ENCODE measurements around the gene WIPI1. TPM values are rescaled to one million over a fixed set of nuclear protein-coding genes. Genes with fewer than 3 reads are reported as not detected.
"Not testable (repeated sequence)": the region's sequence is repeated elsewhere in the genome, so short reads cannot be mapped to it uniquely, and the experiment has no call there.

WIPI1 gene
- total RNA-seq, 1 donor from 2014 or later = 14.1 TPM

- H3K9me3 Mint-ChIP-seq = peaks cover 7% of the 10 kb centered on the region
- H3K27me3 Mint-ChIP-seq (ENCODE audit: low read depth) = no peaks in the 10 kb centered on the region
- peaks cover 26% of the 10 kb centered on the region for H3K36me3 Mint-ChIP-seq (ENCODE audit: low read depth)
- H3K4me3 Mint-ChIP-seq = no peak overlapping the region
- no peak for TF ChIP-seq CTCF (conservative IDR thresholded peaks at IDR 0.05)
- peaks cover 13% of the 10 kb centered on the region for H3K4me1 Mint-ChIP-seq
- no peak overlapping the region for H3K27ac Mint-ChIP-seq (ENCODE audit: unreplicated experiment)
- DNase-seq (ENCODE audit: low read depth, low spot score) = no peak
Measured at GRCh38 chr17:68418876-68419275, 38.4 kb downstream of the WIPI1 start.

GRCh38 chr17:68417317-68417716 is 40.0 kb downstream of the WIPI1 start:
- H3K27ac Mint-ChIP-seq (ENCODE audit: unreplicated experiment) = no peak overlapping the region
- H3K9me3 Mint-ChIP-seq = peaks cover 7% of the 10 kb centered on the region
- H3K4me1 Mint-ChIP-seq = peaks cover 14% of the 10 kb centered on the region
- no peak for DNase-seq (ENCODE audit: low read depth, low spot score)
- TF ChIP-seq CTCF (conservative IDR thresholded peaks at IDR 0.05) = no peak
- peaks cover 27% of the 10 kb centered on the region for H3K36me3 Mint-ChIP-seq (ENCODE audit: low read depth)
- no peak overlapping the region for H3K4me3 Mint-ChIP-seq
- no peaks in the 10 kb centered on the region for H3K27me3 Mint-ChIP-seq (ENCODE audit: low read depth)

GRCh38 chr17:68414901-68415300 is 42.4 kb downstream of the WIPI1 start:
- Mint-ChIP-seq H3K4me3 (peak overlapping the region; percentile 97), H3K36me3 (ENCODE audit: low read depth) (peaks cover 18% of the 10 kb centered on the region), H3K4me1 (peaks cover 14% of the 10 kb centered on the region)
- not testable (repeated sequence) for H3K9me3 Mint-ChIP-seq; H3K27me3 Mint-ChIP-seq (ENCODE audit: low read depth); H3K27ac Mint-ChIP-seq (ENCODE audit: unreplicated experiment); DNase-seq (ENCODE audit: low read depth, low spot score)

GRCh38 chr17:68413597-68414560 is 43.4 kb downstream of the WIPI1 start:
- H3K4me1 Mint-ChIP-seq = peaks cover 14% of the 10 kb centered on the region
- not testable (repeated sequence) for H3K27me3 Mint-ChIP-seq (ENCODE audit: low read depth); H3K9me3 Mint-ChIP-seq; DNase-seq (ENCODE audit: low read depth, low spot score)
- peak overlapping the region; percentile 97 for H3K27ac Mint-ChIP-seq (ENCODE audit: unreplicated experiment)
- H3K4me3 Mint-ChIP-seq = peak overlapping the region; percentile 97
- H3K36me3 Mint-ChIP-seq (ENCODE audit: low read depth) = peaks cover 18% of the 10 kb centered on the region

GRCh38 chr17:68407656-68408055 is 49.6 kb downstream of the WIPI1 start:
- H3K27ac Mint-ChIP-seq (ENCODE audit: unreplicated experiment); DNase-seq (ENCODE audit: low read depth, low spot score); H3K4me1 Mint-ChIP-seq; H3K4me3 Mint-ChIP-seq; H3K27me3 Mint-ChIP-seq (ENCODE audit: low read depth); H3K36me3 Mint-ChIP-seq (ENCODE audit: low read depth): not testable (repeated sequence)
- H3K9me3 Mint-ChIP-seq = peaks cover 22% of the 10 kb centered on the region

GRCh38 chr17:68403837-68404236 is 53.5 kb downstream of the WIPI1 start:
- not testable (repeated sequence) for H3K4me3 Mint-ChIP-seq; H3K4me1 Mint-ChIP-seq; H3K36me3 Mint-ChIP-seq (ENCODE audit: low read depth); H3K27me3 Mint-ChIP-seq (ENCODE audit: low read depth); DNase-seq (ENCODE audit: low read depth, low spot score); H3K27ac Mint-ChIP-seq (ENCODE audit: unreplicated experiment)
- peaks cover 22% of the 10 kb centered on the region for H3K9me3 Mint-ChIP-seq

- peaks cover 7% of the 10 kb centered on the region for H3K36me3 Mint-ChIP-seq (ENCODE audit: low read depth)
- no peak overlapping the region for H3K4me3 Mint-ChIP-seq
- no peak overlapping the region for H3K27ac Mint-ChIP-seq (ENCODE audit: unreplicated experiment)
- DNase-seq (ENCODE audit: low read depth, low spot score) = no peak
- no peaks in the 10 kb centered on the region for H3K27me3 Mint-ChIP-seq (ENCODE audit: low read depth)
- peaks cover 6% of the 10 kb centered on the region for H3K4me1 Mint-ChIP-seq
- no peak for TF ChIP-seq CTCF (conservative IDR thresholded peaks at IDR 0.05)
- H3K9me3 Mint-ChIP-seq = peaks cover 22% of the 10 kb centered on the region
Measured at GRCh38 chr17:68403122-68403521, 54.2 kb downstream of the WIPI1 start.

Data from neural crest cell (in vitro differentiated cells).